Spleen (tissue), 11 donors: ENCODE measurements around the gene CNTNAP1. TPM values are rescaled to one million over a fixed set of nuclear protein-coding genes. Genes with fewer than 3 reads are reported as not detected.

Experiments
- DNase-seq: peaks from one replicate; pipeline ENCODE4 v3.0.0-alpha.2; 2020
- H3K27ac ChIP-seq, 8 donors: fragments of 200-600 bp; sonication (generic) in 7 of 8; 1 replicate in 4 of 8; 2 replicates in 4 of 8; pipeline versions ENCODE4 v1.5.0 to v1.8.0; 2016 to 2021; ENCODE audit warnings: inconsistent platforms in 4 of 8, mild to moderate bottlenecking in 4 of 8, moderate library complexity in 1 of 8
- H3K27me3 ChIP-seq, 7 donors: fragments of 200-600 bp; sonication (generic) in 6 of 7; replicated peaks in 1 of 7; 1 replicate in 4 of 7; 2 replicates in 3 of 7; pipeline versions ENCODE4 v1.5.0 to v1.8.0; 2016 to 2021; ENCODE audit warnings: inconsistent platforms in 3 of 7, mild to moderate bottlenecking in 1 of 7
- H3K36me3 ChIP-seq, 6 donors: fragments of 200-600 bp; sonication (generic) in 5 of 6; 1 replicate in 4 of 6; 2 replicates in 2 of 6; pipeline versions ENCODE4 v1.5.0 to v1.8.0; 2016 to 2021; ENCODE audit warnings: inconsistent platforms in 2 of 6
- H3K4me1 ChIP-seq, 6 donors: fragments of 200-600 bp; sonication (generic) in 5 of 6; 1 replicate in 3 of 6; 2 replicates in 3 of 6; pipeline versions ENCODE4 v1.5.0 to v1.8.0; 2016 to 2021; ENCODE audit warnings: inconsistent platforms in 3 of 6
- H3K4me3 ChIP-seq, 8 donors: fragments of 200-600 bp; sonication (generic) in 7 of 8; 1 replicate in 4 of 8; 2 replicates in 4 of 8; pipeline versions ENCODE4 v1.5.0 to v1.8.0; 2016 to 2021; ENCODE audit warnings: inconsistent platforms in 4 of 8, mild to moderate bottlenecking in 4 of 8, moderate library complexity in 2 of 8
- H3K9me3 ChIP-seq, 8 donors: fragments of 200-600 bp; sonication (generic) in 7 of 8; 1 replicate in 4 of 8; 2 replicates in 4 of 8; pipeline versions ENCODE4 v1.5.0 to v1.8.0; 2016 to 2021; ENCODE audit warnings: inconsistent platforms in 4 of 8
- CTCF ChIP-seq, 11 experiments: fragments of 200-600 bp in 7 of 11; fragments of 450-650 bp in 4 of 11; sonication (generic) in 4 of 11; IDR thresholded peaks in 8 of 11; conservative IDR thresholded peaks in 3 of 11; 1 replicate in 7 of 11; 2 replicates in 4 of 11; pipeline versions ENCODE4 v1.4.0 to v1.8.0; 2016 to 2021; ENCODE audit warnings: antibody characterized with exemption in 11 of 11, inconsistent platforms in 4 of 11, mild to moderate bottlenecking in 1 of 11
- POLR2A ChIP-seq, 3 donors: fragments of 450-650 bp; IDR thresholded peaks; one replicate each; pipeline ENCODE4 v1.5.1; 2017; ENCODE audit warnings: antibody characterized with exemption in 3 of 3, mild to moderate bottlenecking in 1 of 3
- POLR2AphosphoS5 ChIP-seq, 3 donors: sonication (generic); formaldehyde crosslinking; IDR thresholded peaks; one replicate each; pipeline ENCODE4 v1.5.1; 2017; ENCODE audit warnings: antibody characterized with exemption in 3 of 3
- WGBS, 5 donors: extraction: QIAGEN DNeasy Blood & Tissue Kit in 3 of 5; methylation state at CpG; one replicate each; pipeline versions ENCODE4 v1.1.5 to v1.1.7; 2013 to 2018; 5-methylcytosine and 5-hydroxymethylcytosine counted together
- intact Hi-C: fragments of 100-400 bp; cut with DNase I; formaldehyde crosslinking; loops from one replicate; pipeline ENCODE4 v1.15.0; 2023; ENCODE audit warnings: low total_unique reads
- microRNA-seq, 3 donors: library from miRNA; unstranded; fragments of <30 nt; microRNA quantifications; one replicate each; pipeline versions ENCODE4 to v1.1.0, GENCODE V29; 2019 to 2020
- polyA plus RNA-seq, 3 donors: library from polyadenylated mRNA; stranded (reverse); fragments of 200-250 nt; gene quantifications; one replicate each; pipeline ENCODE4 v1.2.1, GENCODE V29; 2013
- small RNA-seq, 4 donors: library from RNA; depleted of rRNA; stranded (forward); fragments of <200 nt; gene quantifications; one replicate each; pipeline ENCODE3, GENCODE V24; 2016
- total RNA-seq, 7 donors: library from RNA; depleted of rRNA in 3 of 7; stranded (reverse); fragments of >200 nt in 3 of 7; fragmentation: NEBNext Ultra II Directional in 4 of 7; extraction: Animal tissue kit (Norgen Biotek cat#: 25700) in 4 of 7; gene quantifications; one replicate each; pipeline versions ENCODE4 v1.1.0 to v1.2.1, GENCODE V29; 2016 to 2021
- donor health status: healthy with polysubstance abuse.
- donor health status: DM: no; HTN: no; CAD: no; lungs with moderate emphysema.
- donor health status: DM: no; HTN: no; CAD: no.
- donor health status: Bipolar disorder and iron deficiency.
- donor health status: healthy.
- donor health status: DM: no; HTN: no; CAD: no.
- donor health status: DM: yes; HTN: yes; CAD: no.

CNTNAP1 gene
- total and polyA plus RNA-seq, 10 donors, result 1.1 to 11.2 (median 4.3) TPM

DNA sequence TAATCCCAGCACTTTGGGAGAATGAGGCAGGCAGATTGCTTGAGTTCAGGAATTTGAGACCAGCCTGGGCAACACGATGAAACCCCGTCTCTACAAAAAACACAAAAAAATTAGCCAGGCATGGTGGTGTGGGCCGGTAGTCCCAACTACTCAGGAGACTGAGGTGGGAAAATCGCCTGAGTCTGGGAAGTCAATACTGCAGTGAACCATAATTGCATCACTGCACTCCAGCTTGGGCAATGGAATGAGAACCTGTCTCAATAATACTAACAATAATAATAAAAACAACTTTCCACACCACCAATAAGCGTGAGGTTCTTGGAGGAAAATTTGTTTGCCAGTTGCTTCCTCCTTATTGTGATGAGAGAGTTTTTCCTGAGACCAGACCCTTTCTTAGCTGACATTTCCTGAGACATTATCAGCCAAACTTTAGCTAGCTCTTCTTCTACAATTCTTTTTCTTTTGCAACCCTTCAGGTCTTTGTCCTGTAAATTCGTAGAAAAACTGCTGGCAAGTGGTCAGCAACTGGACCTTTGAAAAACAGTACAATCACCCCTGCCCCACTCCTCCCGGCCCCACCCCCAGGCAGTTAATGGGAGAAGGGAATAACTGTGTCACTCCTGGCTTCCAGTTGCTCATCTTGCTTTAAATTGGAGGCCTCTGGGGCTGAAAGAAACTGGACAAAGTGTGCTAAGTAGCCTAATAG is 66.0 kb downstream of the CNTNAP1 start:
- Histone ChIP-seq H3K27ac (peak overlapping the region in 2 of 8 donors; percentile 34 to 54), H3K27me3 (peaks cover 0 to 14% (median 0%) of the 10 kb centered on the region in 7 donors), H3K9me3 (no peaks in the 10 kb centered on the region), H3K4me3 (no peak overlapping the region), H3K4me1 (peaks cover 11 to 49% (median 24%) of the 10 kb centered on the region in 6 donors), H3K36me3 (no peaks in the 10 kb centered on the region)
- intact Hi-C loops, result no loop called here
- 65 to 87% (median 75%) methylated on average over 7 of the region's 7 CpGs for WGBS, 5 donors
- DNase-seq, result peak; percentile 14
- TF ChIP-seq POLR2AphosphoS5 (IDR thresholded peaks at IDR 0.05) (no peak), POLR2A (IDR thresholded peaks at IDR 0.05) (no peak), CTCF (IDR thresholded peaks at IDR 0.05 in 8 of 11, conservative IDR thresholded peaks at IDR 0.05 in 3 of 11) (no peak)

DNA sequence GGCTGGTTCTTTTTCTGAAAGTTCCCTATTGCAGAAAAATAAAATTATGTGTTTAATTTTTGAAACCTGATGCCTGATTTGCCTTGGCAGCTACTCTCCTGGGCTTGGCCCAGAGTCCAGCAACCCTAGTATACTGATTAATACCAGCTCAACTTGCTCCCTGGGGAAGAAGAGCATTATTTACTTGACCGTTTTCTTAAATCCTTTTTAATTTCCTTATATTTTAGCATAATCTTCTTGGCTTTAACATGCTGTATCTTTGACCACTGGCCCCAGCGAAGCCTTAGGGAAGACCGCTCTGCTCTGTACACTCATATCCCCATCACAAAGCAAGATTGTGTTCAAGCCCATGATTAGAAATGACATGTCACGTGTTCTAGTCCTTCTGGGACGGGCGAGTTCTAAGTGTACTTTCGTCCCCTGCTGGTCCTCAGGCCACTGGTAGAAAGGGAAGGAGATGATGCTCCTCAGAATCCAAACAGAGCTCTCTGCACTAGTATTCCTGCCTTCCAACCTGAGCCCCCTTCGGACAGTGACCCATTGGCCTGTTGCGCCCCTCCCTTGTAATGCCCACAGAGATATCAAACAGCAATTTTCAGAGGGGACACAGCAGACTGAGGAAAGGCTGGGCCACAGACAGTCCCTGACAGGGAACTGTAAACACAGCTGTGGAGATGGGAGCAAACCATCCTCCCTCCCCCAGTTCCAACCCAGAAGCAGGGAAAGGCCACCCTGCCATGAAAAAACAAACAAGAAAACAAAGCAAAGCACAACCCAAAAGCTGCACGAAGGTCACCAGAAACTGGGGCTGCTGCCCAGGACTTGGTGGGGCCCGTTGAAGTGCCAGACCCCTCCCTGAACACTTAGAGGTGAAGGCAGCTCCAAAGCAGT is 66.8 kb downstream of the CNTNAP1 start:
- intact Hi-C loops, result no loop called here
- Histone ChIP-seq H3K27me3 (peaks cover 0 to 14% (median 0%) of the 10 kb centered on the region in 7 donors), H3K4me3 (no peak overlapping the region), H3K36me3 (no peaks in the 10 kb centered on the region), H3K27ac (peak overlapping the region in 4 of 8 donors; percentile 20 to 54 (median 30)), H3K4me1 (peaks cover 3 to 41% (median 16%) of the 10 kb centered on the region in 6 donors), H3K9me3 (no peaks in the 10 kb centered on the region)
- 83 to 90% (median 84%) methylated on average over 11 of the region's 11 CpGs for WGBS, 5 donors
- TF ChIP-seq POLR2A (IDR thresholded peaks at IDR 0.05) (no peak), POLR2AphosphoS5 (IDR thresholded peaks at IDR 0.05) (no peak), CTCF (IDR thresholded peaks at IDR 0.05 in 8 of 11, conservative IDR thresholded peaks at IDR 0.05 in 3 of 11) (no peak)
- DNase-seq, result peak; percentile 47

Small RNAs within 50 kb of the gene (microRNA-seq; reads per million reads assigned to microRNA genes)
- 0.72 to 1.4 (median 1.4) reads per million in 3 donors for gene MIR6780A

Small RNAs within 50 kb of the gene (small RNA-seq; reads per million reads assigned to genes)
- 0 to 0.48 (median 0.18) reads per million in 4 donors for gene MIR6780A

Other genes starting within 250 kb of the CNTNAP1 start
- 100 to 1,000 TPM in 5 of 7 donors, 10 to 100 TPM in 2; 87.4 to 140 (median 126) TPM for gene ATP6V0A1, start 223.7 kb upstream of the CNTNAP1 start, total RNA-seq
- 10 to 100 TPM; 23.0 to 74.0 (median 50.7) TPM for gene ATP6V0A1, start 223.7 kb upstream of the CNTNAP1 start, polyA plus RNA-seq
- 10 to 100 TPM; 32.5 to 61.0 (median 48.9) TPM for gene NAGLU, start 146.3 kb upstream of the CNTNAP1 start, total RNA-seq
- gene NAGLU, start 146.3 kb upstream of the CNTNAP1 start, polyA plus RNA-seq, result 10 to 100 TPM; 27.3 to 55.2 (median 49.8) TPM
- gene HSD17B1, start 129.6 kb upstream of the CNTNAP1 start, total RNA-seq, result 1 to 10 TPM in 2 of 7 donors, under 1 TPM in 5; 0.54 to 1.6 (median 0.79) TPM
- 1 to 10 TPM; 2.9 to 5.5 (median 3.5) TPM for gene HSD17B1, start 129.6 kb upstream of the CNTNAP1 start, polyA plus RNA-seq
- 10 to 100 TPM; 32.5 to 68.6 (median 66.5) TPM for gene COASY, start 120.4 kb upstream of the CNTNAP1 start, total RNA-seq
- 100 to 1,000 TPM in 1 of 3 donors, 10 to 100 TPM in 2; 50.0 to 104 (median 80.6) TPM for gene COASY, start 120.4 kb upstream of the CNTNAP1 start, polyA plus RNA-seq
- 10 to 100 TPM; 43.0 to 64.4 (median 55.8) TPM for gene MLX, start 115.4 kb upstream of the CNTNAP1 start, total RNA-seq
- gene MLX, start 115.4 kb upstream of the CNTNAP1 start, polyA plus RNA-seq, result 10 to 100 TPM; 33.0 to 39.1 (median 33.2) TPM
- gene PSMC3IP, start 104.8 kb upstream of the CNTNAP1 start, total RNA-seq, result 1 to 10 TPM; 1.9 to 5.6 (median 3.4) TPM
- 1 to 10 TPM; 3.6 to 4.3 (median 4.0) TPM for gene PSMC3IP, start 104.8 kb upstream of the CNTNAP1 start, polyA plus RNA-seq
- gene RETREG3, start 73.2 kb upstream of the CNTNAP1 start, total RNA-seq, result 10 to 100 TPM; 65.8 to 87.5 (median 80.5) TPM
- gene RETREG3, start 73.2 kb upstream of the CNTNAP1 start, polyA plus RNA-seq, result 10 to 100 TPM; 20.3 to 30.9 (median 30.3) TPM
- gene TUBG1, start 72.8 kb upstream of the CNTNAP1 start, total RNA-seq, result 10 to 100 TPM; 20.4 to 33.8 (median 26.3) TPM
- gene TUBG1, start 72.8 kb upstream of the CNTNAP1 start, polyA plus RNA-seq, result 10 to 100 TPM in 2 of 3 donors, 1 to 10 TPM in 1; 9.5 to 19.4 (median 16.9) TPM
- 10 to 100 TPM; 13.8 to 24.9 (median 16.6) TPM for gene TUBG2, start 23.2 kb upstream of the CNTNAP1 start, total RNA-seq
- 10 to 100 TPM in 1 of 3 donors, 1 to 10 TPM in 2; 4.9 to 12.5 (median 8.4) TPM for gene TUBG2, start 23.2 kb upstream of the CNTNAP1 start, polyA plus RNA-seq
- gene PLEKHH3, start 5.5 kb upstream of the CNTNAP1 start, total RNA-seq, result 10 to 100 TPM; 10.8 to 19.5 (median 14.6) TPM
- gene PLEKHH3, start 5.5 kb upstream of the CNTNAP1 start, polyA plus RNA-seq, result 10 to 100 TPM in 2 of 3 donors, 1 to 10 TPM in 1; 9.4 to 16.0 (median 13.1) TPM
- 1 to 10 TPM in 5 of 7 donors, under 1 TPM in 2; 0.51 to 4.7 (median 2.0) TPM for gene CCR10, start 688 bp upstream of the CNTNAP1 start, total RNA-seq
- 1 to 10 TPM in 1 of 3 donors, under 1 TPM in 2; 0.71 to 1.1 (median 0.76) TPM for gene CCR10, start 688 bp upstream of the CNTNAP1 start, polyA plus RNA-seq
- gene EZH1, start 62.5 kb downstream of the CNTNAP1 start, total RNA-seq, result 100 to 1,000 TPM in 1 of 7 donors, 10 to 100 TPM in 6; 62.3 to 104 (median 75.5) TPM
- gene EZH1, start 62.5 kb downstream of the CNTNAP1 start, polyA plus RNA-seq, result 10 to 100 TPM; 24.1 to 27.9 (median 27.1) TPM
- 10 to 100 TPM in 6 of 7 donors, 1 to 10 TPM in 1; 9.7 to 34.3 (median 27.0) TPM for gene RAMP2, start 78.7 kb downstream of the CNTNAP1 start, total RNA-seq
- 10 to 100 TPM; 21.5 to 51.7 (median 36.0) TPM for gene RAMP2, start 78.7 kb downstream of the CNTNAP1 start, polyA plus RNA-seq
- gene VPS25, start 90.9 kb downstream of the CNTNAP1 start, total RNA-seq, result 10 to 100 TPM; 29.6 to 41.1 (median 34.5) TPM
- gene VPS25, start 90.9 kb downstream of the CNTNAP1 start, polyA plus RNA-seq, result 10 to 100 TPM; 31.0 to 47.7 (median 41.4) TPM
- under 1 TPM in 3 of 7 donors, not detected in 4; 0.10 to 0.52 (median 0.41) TPM for gene WNK4, start 98.1 kb downstream of the CNTNAP1 start, total RNA-seq
- under 1 TPM in 2 of 3 donors, not detected in 1; 0.04 to 0.06 TPM for gene WNK4, start 98.1 kb downstream of the CNTNAP1 start, polyA plus RNA-seq
- 10 to 100 TPM; 30.0 to 62.0 (median 39.0) TPM for gene COA3, start 116.2 kb downstream of the CNTNAP1 start, total RNA-seq
- 100 to 1,000 TPM in 1 of 3 donors, 10 to 100 TPM in 2; 65.6 to 126 (median 97.1) TPM for gene COA3, start 116.2 kb downstream of the CNTNAP1 start, polyA plus RNA-seq
- not detected for gene CNTD1, start 116.3 kb downstream of the CNTNAP1 start, total RNA-seq
- gene CNTD1, start 116.3 kb downstream of the CNTNAP1 start, polyA plus RNA-seq, result under 1 TPM; 0.17 to 0.26 (median 0.24) TPM
- 100 to 1,000 TPM in 2 of 7 donors, 10 to 100 TPM in 5; 76.4 to 113 (median 95.6) TPM for gene BECN1, start 141.8 kb downstream of the CNTNAP1 start, total RNA-seq
- gene BECN1, start 141.8 kb downstream of the CNTNAP1 start, polyA plus RNA-seq, result 10 to 100 TPM; 43.0 to 57.8 (median 50.2) TPM
- 10 to 100 TPM; 66.9 to 96.4 (median 77.4) TPM for gene PSME3, start 150.9 kb downstream of the CNTNAP1 start, total RNA-seq
- 10 to 100 TPM; 19.1 to 46.0 (median 29.6) TPM for gene PSME3, start 150.9 kb downstream of the CNTNAP1 start, polyA plus RNA-seq
- gene AOC2, start 162.0 kb downstream of the CNTNAP1 start, total RNA-seq, result 1 to 10 TPM; 2.3 to 3.6 (median 2.7) TPM
- under 1 TPM; 0.59 to 0.90 (median 0.63) TPM for gene AOC2, start 162.0 kb downstream of the CNTNAP1 start, polyA plus RNA-seq
- gene AOC3, start 168.7 kb downstream of the CNTNAP1 start, total RNA-seq, result 10 to 100 TPM; 14.0 to 32.5 (median 23.5) TPM
- gene AOC3, start 168.7 kb downstream of the CNTNAP1 start, polyA plus RNA-seq, result 10 to 100 TPM in 2 of 3 donors, 1 to 10 TPM in 1; 7.1 to 14.6 (median 12.3) TPM
- not detected for gene G6PC1, start 218.3 kb downstream of the CNTNAP1 start, total RNA-seq
- not detected for gene G6PC1, start 218.3 kb downstream of the CNTNAP1 start, polyA plus RNA-seq